ENCODE data around the gene PIK3R3. TPM values are rescaled to one million over a fixed set of nuclear protein-coding genes. Genes with fewer than 3 reads are reported as not detected.

PIK3R3 gene
- total RNA-seq, 4 donors from 2014 or later = 16.7 to 91.0 (median 49.0) TPM

GRCh38 chr1:46072975-46073374 is 59.5 kb downstream of the PIK3R3 start:
- no peak for TF ChIP-seq CTCF (IDR thresholded peaks at IDR 0.05; ENCODE audit: low read depth)

GRCh38 chr1:46070164-46070814 is 62.1 kb downstream of the PIK3R3 start:
- TF ChIP-seq CTCF (IDR thresholded peaks at IDR 0.05; ENCODE audit: low read depth) = no peak

GRCh38 chr1:46068525-46068924 is 63.9 kb downstream of the PIK3R3 start:
- TF ChIP-seq CTCF (IDR thresholded peaks at IDR 0.05; ENCODE audit: low read depth) = no peak

GRCh38 chr1:46067652-46068051 is 64.8 kb downstream of the PIK3R3 start:
- TF ChIP-seq CTCF (IDR thresholded peaks at IDR 0.05; ENCODE audit: low read depth) = no peak

- TF ChIP-seq CTCF (IDR thresholded peaks at IDR 0.05; ENCODE audit: low read depth) = no peak
These were observed 67.0 kb downstream of the PIK3R3 start for GRCh38 chr1:46065405-46065804.

GRCh38 chr1:46064708-46065107 is 67.7 kb downstream of the PIK3R3 start:
- TF ChIP-seq CTCF (IDR thresholded peaks at IDR 0.05; ENCODE audit: low read depth) = no peak

GRCh38 chr1:46062651-46063319 is 69.6 kb downstream of the PIK3R3 start:
- no peak for TF ChIP-seq CTCF (IDR thresholded peaks at IDR 0.05; ENCODE audit: low read depth)

Measured in subcutaneous adipose tissue (tissue), 4 donors.